ENCODE results near the gene ATG4D.

The ATG4D gene

DNA sequence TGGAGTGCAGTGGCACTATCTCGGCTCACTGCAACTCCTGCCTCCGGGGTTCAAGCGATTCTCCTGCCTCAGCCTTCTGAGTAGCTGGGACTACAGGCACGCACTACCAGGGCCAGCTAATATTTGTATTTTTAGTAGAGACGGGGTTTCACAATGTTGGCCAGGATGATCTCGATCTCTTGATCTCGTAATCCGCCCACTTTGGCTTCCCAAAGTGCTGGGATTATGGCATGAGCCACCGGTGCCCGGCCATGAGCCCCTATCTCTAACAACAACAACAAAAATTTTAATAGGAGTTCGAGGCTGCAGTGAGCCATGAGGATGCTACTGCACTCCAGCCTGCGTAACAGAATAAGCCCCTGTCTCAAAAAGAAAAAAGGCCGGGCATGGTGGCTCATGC, 38.4 kb downstream of the ATG4D start:
- DNase-seq, result no peak

DNA sequence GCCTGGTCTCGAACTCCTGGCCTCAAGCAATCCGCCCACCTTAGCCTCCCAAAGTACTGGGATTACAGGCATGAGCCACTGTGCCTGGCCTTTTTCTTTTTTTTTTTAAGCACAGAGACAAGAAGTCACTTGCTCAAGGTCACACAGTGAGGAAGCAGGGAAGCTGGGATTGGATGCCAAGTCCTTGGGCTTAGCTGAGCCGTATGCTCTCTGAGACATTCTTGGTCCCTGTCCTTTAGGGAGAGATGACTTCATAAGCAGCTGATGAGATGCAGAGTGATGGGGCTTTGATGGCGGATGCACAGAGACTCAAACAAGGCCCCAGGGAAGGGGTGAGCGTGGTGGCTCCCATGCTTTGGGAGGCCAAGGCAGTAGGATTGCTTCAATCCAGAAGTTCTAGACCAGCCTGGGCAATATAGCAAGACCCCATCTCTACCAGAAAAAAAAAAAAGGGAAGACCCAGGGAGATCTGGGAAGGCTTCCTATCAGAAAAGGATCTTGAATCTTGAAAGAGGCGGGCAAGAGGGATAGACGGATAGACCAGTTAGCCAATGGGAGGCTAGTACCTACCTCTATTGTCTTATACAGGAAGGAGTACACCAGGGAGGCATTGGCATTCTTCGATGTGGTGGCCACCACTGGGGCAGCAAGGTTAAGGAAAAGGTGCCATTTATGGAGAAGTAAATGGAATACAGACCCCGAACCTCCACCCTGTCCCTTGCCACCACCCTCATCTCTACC, 39.5 kb downstream of the ATG4D start:
- DNase-seq, result no peak

DNA sequence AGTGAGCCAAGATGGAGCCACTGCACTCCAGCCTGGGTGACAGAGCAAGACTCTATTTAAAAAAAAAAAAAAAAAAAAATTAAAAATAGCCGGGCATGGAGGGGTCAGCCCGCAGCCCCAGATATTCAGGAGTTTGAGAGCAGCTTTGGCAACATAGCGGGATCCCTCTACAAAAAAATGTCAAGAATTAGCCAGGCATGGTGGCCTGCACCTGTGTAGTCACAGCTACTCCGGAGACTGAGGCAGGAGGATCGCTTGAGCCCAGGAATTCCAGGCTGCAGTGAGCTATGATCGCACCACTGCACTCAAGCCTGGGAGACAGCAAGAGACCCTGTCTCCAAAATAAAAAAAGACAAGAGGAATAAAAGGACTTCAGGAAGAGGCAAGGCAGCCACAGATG, 42.7 kb downstream of the ATG4D start:
- no peak for DNase-seq

DNA sequence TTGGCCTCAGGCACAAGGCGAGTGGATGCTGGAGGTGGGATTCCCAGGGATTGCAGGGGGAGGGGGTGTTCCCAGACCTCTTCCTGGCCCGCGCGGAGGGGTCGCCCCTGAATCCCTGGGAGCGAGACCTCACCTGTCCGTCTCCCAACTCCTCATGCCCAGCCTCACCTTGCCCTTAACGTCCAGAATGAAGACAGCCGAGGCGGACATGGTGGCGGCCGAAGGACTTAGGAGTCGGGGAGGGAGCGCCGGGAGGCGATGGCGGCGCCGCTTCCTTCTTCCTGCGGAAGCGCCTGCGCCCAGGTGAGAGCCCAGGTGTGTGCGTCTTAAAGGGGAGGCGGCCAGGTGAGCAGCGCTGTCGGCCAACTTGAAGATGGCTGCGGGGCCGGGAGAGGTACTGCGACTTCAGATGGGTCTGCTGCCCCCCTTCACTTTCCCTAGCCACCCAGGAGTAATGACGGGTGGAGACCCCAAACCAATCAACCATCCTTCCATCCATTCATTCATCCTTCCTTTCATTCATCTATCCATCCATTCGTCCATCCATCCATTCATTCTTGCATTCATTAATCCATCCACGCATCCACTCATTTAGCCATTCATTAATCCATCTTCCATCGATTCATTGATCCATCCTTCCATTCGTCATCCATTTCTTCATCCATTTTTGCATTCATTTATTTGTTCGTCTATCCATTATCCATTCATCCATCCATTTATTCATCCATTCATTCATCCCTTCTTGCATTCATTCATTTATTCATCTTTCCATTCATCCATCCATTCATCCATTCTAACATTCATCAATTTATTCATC, 43.5 kb downstream of the ATG4D start, which contains the start of gene AP1M2:
Gene AP1M2, minus strand, starts transcription at position 291 of the 817 bp plus-strand sequence. Its CDS starts 81 bp downstream, at position 210.
- no peak for DNase-seq

DNA sequence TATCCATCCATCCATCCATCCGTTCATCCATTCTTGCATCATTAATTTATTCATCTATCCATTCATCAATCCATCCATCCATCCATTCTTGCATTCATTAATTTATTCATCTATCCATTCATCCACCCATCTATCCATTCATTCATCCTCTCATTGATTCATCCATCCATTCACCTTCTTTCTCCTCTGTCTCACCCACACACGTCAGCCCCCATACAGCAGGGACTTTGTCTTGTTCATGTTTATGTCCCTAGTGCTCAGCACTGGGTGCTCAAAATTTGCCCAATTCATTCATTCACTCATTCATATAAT, 44.1 kb downstream of the ATG4D start:
- no peak for DNase-seq

DNA sequence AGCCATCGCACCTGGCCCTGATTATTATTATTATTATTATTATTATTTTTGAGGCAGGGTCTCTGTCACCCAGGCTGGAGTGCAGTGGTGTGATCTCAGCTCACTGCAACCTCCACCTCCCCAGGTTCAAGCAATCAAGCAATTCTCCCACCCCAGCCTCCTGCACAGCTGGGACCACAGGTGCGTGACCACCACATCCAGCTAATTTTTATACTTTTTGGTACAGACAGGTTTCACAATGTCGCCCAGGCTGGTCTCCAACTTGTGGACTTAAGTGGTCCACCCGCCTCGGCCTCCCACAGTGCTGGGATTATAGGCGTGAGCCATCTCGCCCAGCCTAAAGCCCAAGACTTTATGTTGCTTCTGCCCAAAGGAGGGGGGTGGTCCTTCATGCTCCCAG, 49.4 kb downstream of the ATG4D start:
- DNase-seq, result no peak

DNA sequence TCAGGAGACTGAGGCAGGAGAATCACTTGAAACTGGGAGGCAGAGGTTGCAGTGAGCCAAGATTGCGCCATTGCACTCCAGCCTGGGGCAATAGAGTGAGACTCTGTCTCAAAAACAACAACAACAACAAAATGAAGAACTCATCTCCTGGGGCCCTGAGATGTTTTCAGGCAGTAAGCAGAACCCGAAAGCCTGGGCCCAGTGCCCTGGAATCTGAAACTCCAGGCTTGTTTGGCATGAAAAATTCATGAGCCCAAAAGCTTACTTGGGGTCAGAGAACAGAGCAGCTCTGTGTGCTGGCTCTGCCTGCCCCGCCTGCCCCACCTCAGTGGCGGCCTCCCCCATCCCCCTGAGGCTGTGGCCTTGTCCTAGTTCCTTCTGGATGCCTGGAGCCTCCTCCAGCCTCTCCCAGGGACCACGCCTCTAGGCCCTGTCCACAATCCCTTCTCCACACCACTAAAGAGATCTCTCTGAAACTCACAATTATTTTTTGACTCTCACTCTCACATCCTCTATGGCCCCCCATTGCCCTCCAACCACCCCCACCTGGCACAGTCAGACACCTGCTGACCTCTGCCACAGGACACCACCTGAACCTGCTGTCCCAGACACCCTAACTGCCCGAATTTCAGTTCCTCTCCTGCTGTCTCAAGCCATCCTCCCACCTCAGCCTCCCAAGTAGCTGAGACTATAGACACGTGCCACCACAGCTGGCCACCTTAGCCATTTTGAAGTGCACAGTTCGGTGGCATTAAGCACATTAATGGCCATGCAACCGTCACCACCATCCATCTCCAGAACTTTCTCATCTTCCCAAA, 50.3 kb downstream of the ATG4D start:
- DNase-seq, result no peak

DNA sequence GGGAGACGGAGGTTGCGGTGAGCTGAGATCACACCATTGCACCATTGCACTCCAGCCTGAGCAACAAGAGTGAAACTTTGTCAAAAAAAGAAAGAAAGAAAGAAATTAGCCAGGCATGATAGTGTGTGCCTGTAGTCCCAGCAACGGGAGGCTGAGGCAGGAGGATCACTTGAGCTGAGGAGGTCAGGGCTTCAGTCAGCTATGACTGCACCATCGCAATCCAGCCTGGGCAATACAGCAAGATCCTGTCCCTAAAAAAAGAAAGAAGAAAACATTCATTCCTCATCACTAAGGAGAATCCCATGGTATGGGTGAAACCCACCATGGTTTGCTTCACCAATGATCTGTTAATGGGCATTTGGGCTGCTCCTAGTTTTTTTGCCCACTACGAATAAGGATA, 56.4 kb downstream of the ATG4D start:
- no peak for DNase-seq

DNA sequence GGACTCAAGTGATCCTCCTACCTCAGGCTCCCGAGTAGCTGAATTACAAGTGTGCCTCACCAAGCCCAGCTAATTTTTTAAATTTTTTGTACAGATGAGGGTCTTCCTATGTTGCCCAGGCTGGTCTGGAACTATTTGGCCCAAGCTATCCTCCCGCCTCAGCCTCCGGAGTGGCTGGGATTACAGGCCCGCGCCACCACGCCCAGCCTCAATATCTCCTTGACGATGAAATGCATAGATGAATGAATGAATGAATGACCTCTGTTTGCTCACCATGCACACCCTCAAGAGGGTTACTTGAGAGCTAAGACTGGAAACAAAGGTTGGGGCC, 58.3 kb downstream of the ATG4D start:
- DNase-seq, result no peak

DNA sequence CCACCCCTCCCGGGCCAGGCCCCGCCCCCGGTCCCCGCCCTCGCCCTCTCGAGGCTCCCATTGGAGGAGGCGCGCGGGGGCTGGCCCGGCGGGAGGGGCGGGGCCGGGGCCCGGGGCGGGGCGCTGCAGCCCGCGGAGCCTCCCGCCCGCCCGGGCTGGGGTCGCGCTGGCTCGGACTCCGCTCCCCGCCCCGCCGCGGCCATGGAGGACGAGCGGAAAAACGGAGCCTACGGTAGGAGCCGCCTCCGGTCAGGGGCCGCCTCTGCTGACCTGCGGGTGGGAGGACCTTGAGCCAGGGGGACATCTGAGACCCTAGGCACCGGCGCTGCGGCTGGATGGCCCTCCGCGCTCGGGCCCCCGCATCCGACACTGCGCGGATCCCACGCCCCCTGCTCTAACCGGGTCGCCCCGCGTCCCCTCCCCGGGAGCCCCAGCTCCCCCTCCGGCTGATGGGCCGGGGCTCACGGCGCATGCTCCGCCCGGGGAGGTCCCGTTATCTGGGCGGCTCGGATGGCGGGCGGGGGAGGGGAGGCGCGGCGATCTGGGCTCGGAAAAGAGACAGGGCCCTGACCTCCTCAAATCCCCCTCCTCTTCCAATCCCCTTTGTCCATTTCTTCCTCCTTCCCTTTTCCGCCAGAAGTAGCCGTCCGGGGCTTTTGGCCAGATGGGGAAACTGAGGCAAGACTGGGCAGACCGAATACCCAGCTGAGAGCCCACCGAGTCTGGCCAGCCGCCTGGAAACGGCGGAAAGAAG, 58.8 kb downstream of the ATG4D start:
- peak; percentile 91 to 94 for DNase-seq

All from activated T-cell treated with anti-CD3 and anti-CD28 coated beads, Interleukin-2, amount 50 U/mL, for 48 hours (primary cell).